WTC11 (cell line): ENCODE measurements around the gene TMEM25. TPM values are rescaled to one million over a fixed set of nuclear protein-coding genes. Genes with fewer than 3 reads are reported as not detected.
A peak's percentile ranks its signal among the peaks of the same experiment; 100 is the strongest.

Experiments used
- CREB1 ChIP-seq: sonication (generic); formaldehyde crosslinking; IDR thresholded peaks from 2 replicates; pipeline ENCODE4 v1.8.0; 2023; ENCODE audit warnings: mild to moderate bottlenecking, missing genetic modification reagents
- CREM ChIP-seq: sonication (generic); formaldehyde crosslinking; IDR thresholded peaks from 2 replicates; pipeline ENCODE4 v1.8.1; 2022; ENCODE audit warnings: mild to moderate bottlenecking, missing genetic modification reagents, moderate library complexity
- ESRRA ChIP-seq: sonication (generic); formaldehyde crosslinking; IDR thresholded peaks from 2 replicates; pipeline ENCODE4 v1.8.1; 2022; ENCODE audit warnings: mild to moderate bottlenecking, missing genetic modification reagents, borderline replicate concordance
- ETV6 ChIP-seq: sonication (generic); formaldehyde crosslinking; IDR thresholded peaks from 2 replicates; pipeline ENCODE4 v1.8.1; 2022; ENCODE audit warnings: mild to moderate bottlenecking, missing genetic modification reagents
- FOXP1 ChIP-seq: sonication (generic); formaldehyde crosslinking; IDR thresholded peaks from 2 replicates; pipeline ENCODE4 v1.8.0; 2022; ENCODE audit warnings: missing genetic modification reagents, mild to moderate bottlenecking, moderate library complexity, borderline replicate concordance
- GTF2I ChIP-seq: fragments of 250-450 bp; sonication (Bioruptor Pico); conservative IDR thresholded peaks from 2 replicates; pipeline ENCODE4 v1.4.0; 2021; ENCODE audit warnings: mild to moderate bottlenecking
- HMGXB4 ChIP-seq: sonication (generic); formaldehyde crosslinking; IDR thresholded peaks from 2 replicates; pipeline ENCODE4 v1.8.1; 2023; ENCODE audit warnings: mild to moderate bottlenecking, moderate library complexity, missing genetic modification reagents
- IRF1 ChIP-seq: sonication (generic); formaldehyde crosslinking; IDR thresholded peaks from 2 replicates; pipeline ENCODE4 v1.8.0; 2023; ENCODE audit warnings: missing genetic modification reagents
- MAX ChIP-seq: sonication (generic); formaldehyde crosslinking; IDR thresholded peaks from 2 replicates; pipeline ENCODE4 v1.8.0; 2022; ENCODE audit warnings: mild to moderate bottlenecking, missing genetic modification reagents
- RELA ChIP-seq: sonication (generic); formaldehyde crosslinking; IDR thresholded peaks from 2 replicates; pipeline ENCODE4 v1.8.1; 2022; ENCODE audit warnings: missing genetic modification reagents, mild to moderate bottlenecking, borderline replicate concordance
- SP1 ChIP-seq: sonication (generic); formaldehyde crosslinking; conservative IDR thresholded peaks from 2 replicates; pipeline ENCODE4 v1.8.1; 2022; ENCODE audit warnings: missing genetic modification reagents
- ZNF232 ChIP-seq: sonication (generic); formaldehyde crosslinking; IDR thresholded peaks from 2 replicates; pipeline ENCODE4 v1.8.0; 2022; ENCODE audit warnings: mild to moderate bottlenecking, missing genetic modification reagents
- ZNF423 ChIP-seq: fragments of 250-450 bp; sonication (Bioruptor Pico); IDR thresholded peaks from 2 replicates; pipeline ENCODE4 v2.1.2; 2022; ENCODE audit warnings: mild to moderate bottlenecking, moderate library complexity
- ZNF512 ChIP-seq: sonication (generic); formaldehyde crosslinking; IDR thresholded peaks from 2 replicates; pipeline ENCODE4 v1.8.1; 2022; ENCODE audit warnings: missing genetic modification reagents, borderline replicate concordance
- total RNA-seq: library from RNA; stranded (reverse); gene quantifications from 3 replicates; pipeline ENCODE4 v1.2.3, GENCODE V29; 2021
- TF ChIP-seq, protein P1 (sequence below): sonication (generic); formaldehyde crosslinking; IDR thresholded peaks from 2 replicates; pipeline ENCODE4 v1.8.0; 2023; ENCODE audit warnings: missing genetic modification reagents, mild to moderate bottlenecking, borderline replicate concordance
- TF ChIP-seq, protein P2 (sequence below): sonication (generic); formaldehyde crosslinking; IDR thresholded peaks from 2 replicates; pipeline ENCODE4 v1.8.0; 2022; ENCODE audit warnings: missing genetic modification reagents

The TMEM25 gene
- total RNA-seq, 1 experiment from 2014 or later: 19.7 TPM

DNA sequence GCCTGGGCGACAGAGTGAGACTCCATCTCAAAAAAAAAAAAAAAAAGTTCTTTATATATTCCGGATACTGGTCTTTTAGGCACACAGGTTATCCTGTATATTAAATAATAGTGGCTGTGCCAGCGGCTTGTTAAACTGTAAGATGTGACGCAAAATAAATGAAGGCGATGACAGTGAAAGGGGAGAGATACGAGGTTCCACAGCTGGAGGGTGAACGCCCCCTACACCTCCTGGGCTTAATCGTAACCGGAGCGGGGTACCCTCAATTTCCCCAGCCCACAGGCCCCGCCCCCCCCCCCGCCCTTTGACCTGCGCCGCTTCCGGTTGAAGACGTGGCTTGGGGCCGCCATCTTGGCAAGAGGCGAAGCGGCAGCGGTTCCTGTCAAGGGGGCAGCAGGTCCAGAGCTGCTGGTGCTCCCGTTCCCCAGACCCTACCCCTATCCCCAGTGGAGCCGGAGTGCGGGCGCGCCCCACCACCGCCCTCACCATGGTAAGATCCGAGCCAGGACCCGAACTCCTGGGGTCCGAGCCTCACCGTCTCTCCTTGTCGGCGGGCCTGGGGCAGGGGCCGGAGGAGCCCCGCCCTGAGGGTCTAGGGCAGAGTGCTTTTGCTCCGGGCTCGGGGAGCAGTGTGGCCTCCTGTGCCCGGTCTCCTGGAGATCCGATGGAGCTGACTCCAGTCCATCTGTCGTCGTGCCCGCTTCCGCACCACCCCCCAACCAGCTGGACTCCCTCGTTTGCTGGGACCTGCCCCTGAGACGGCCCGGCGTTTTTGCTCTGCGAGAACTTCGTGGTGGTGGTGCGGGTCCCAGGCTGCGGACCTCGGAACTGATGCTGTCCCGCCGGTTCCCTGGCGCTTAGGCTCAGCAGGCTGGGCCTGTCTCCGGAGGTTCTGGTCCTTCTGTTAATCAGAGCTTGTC is 41.3 kb downstream of the TMEM25 start, which contains the start of gene ARCN1 (continued):
- TF ChIP-seq HMGXB4 (peak; percentile 77; the same call in 1 of the 2 replicates), RELA (CRISPR knock-in tag) (0 out of 2 replicates have a peak, but pooled peaks have one; percentile 32), ZNF423 (CRISPR knock-in tag) (no peak), CREM (CRISPR knock-in tag) (peak; percentile 73; the same call in 1 of the 2 replicates), ZNF232 (peak; percentile 83; the same call in 1 of the 2 replicates), IRF1 (CRISPR knock-in tag) (peak; percentile 39; the same call in 1 of the 2 replicates), ESRRA (no peak), CREB1 (no peak), GTF2I (CRISPR knock-in tag) (no peak), FOXP1 (CRISPR knock-in tag) (peak; percentile 79; the same call in 1 of the 2 replicates), ETV6 (CRISPR knock-in tag) (peak; percentile 23; the same call in 1 of the 2 replicates), SP1 (CRISPR knock-in tag) (peak; percentile 44; the same call in 1 of the 2 replicates), MAX (CRISPR knock-in tag) (peak; percentile 59), ZNF512 (no peak)
- TF ChIP-seq, protein P1, sequence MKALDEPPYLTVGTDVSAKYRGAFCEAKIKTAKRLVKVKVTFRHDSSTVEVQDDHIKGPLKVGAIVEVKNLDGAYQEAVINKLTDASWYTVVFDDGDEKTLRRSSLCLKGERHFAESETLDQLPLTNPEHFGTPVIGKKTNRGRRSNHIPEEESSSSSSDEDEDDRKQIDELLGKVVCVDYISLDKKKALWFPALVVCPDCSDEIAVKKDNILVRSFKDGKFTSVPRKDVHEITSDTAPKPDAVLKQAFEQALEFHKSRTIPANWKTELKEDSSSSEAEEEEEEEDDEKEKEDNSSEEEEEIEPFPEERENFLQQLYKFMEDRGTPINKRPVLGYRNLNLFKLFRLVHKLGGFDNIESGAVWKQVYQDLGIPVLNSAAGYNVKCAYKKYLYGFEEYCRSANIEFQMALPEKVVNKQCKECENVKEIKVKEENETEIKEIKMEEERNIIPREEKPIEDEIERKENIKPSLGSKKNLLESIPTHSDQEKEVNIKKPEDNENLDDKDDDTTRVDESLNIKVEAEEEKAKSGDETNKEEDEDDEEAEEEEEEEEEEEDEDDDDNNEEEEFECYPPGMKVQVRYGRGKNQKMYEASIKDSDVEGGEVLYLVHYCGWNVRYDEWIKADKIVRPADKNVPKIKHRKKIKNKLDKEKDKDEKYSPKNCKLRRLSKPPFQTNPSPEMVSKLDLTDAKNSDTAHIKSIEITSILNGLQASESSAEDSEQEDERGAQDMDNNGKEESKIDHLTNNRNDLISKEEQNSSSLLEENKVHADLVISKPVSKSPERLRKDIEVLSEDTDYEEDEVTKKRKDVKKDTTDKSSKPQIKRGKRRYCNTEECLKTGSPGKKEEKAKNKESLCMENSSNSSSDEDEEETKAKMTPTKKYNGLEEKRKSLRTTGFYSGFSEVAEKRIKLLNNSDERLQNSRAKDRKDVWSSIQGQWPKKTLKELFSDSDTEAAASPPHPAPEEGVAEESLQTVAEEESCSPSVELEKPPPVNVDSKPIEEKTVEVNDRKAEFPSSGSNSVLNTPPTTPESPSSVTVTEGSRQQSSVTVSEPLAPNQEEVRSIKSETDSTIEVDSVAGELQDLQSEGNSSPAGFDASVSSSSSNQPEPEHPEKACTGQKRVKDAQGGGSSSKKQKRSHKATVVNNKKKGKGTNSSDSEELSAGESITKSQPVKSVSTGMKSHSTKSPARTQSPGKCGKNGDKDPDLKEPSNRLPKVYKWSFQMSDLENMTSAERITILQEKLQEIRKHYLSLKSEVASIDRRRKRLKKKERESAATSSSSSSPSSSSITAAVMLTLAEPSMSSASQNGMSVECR (CRISPR knock-in tag): peak; percentile 33; the same call in 1 of the 2 replicates
- TF ChIP-seq, protein P2, sequence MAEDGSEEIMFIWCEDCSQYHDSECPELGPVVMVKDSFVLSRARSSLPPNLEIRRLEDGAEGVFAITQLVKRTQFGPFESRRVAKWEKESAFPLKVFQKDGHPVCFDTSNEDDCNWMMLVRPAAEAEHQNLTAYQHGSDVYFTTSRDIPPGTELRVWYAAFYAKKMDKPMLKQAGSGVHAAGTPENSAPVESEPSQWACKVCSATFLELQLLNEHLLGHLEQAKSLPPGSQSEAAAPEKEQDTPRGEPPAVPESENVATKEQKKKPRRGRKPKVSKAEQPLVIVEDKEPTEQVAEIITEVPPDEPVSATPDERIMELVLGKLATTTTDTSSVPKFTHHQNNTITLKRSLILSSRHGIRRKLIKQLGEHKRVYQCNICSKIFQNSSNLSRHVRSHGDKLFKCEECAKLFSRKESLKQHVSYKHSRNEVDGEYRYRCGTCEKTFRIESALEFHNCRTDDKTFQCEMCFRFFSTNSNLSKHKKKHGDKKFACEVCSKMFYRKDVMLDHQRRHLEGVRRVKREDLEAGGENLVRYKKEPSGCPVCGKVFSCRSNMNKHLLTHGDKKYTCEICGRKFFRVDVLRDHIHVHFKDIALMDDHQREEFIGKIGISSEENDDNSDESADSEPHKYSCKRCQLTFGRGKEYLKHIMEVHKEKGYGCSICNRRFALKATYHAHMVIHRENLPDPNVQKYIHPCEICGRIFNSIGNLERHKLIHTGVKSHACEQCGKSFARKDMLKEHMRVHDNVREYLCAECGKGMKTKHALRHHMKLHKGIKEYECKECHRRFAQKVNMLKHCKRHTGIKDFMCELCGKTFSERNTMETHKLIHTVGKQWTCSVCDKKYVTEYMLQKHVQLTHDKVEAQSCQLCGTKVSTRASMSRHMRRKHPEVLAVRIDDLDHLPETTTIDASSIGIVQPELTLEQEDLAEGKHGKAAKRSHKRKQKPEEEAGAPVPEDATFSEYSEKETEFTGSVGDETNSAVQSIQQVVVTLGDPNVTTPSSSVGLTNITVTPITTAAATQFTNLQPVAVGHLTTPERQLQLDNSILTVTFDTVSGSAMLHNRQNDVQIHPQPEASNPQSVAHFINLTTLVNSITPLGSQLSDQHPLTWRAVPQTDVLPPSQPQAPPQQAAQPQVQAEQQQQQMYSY: peak; percentile 15; the same call in 1 of the 2 replicates
